ENCODE results near the gene INAFM2.

GRCh38 chr15:40296561-40297230, 26.8 kb upstream of the INAFM2 start:
- TF ChIP-seq YY1 (IDR thresholded peaks at IDR 0.05; ENCODE audit: borderline replicate concordance in 1 of 3, control insufficient read depth in 1 of 3, extremely low read depth in 1 of 3, insufficient read depth in 3 of 3, insufficient read length in 1 of 3, insufficient replicate concordance in 2 of 3, low read depth in 1 of 3, low read length in 2 of 3) (no peak), EP300 (IDR thresholded peaks at IDR 0.05; ENCODE audit: low read length) (no peak), CEBPB (tag; IDR thresholded peaks at IDR 0.05) (no peak), EZH2 (IDR thresholded peaks at IDR 0.05; ENCODE audit: borderline replicate concordance, low read depth, low read length) (no peak), NFE2 (IDR thresholded peaks at IDR 0.05; ENCODE audit: low read depth) (no peak), ZNF134 (CRISPR knock-in tag; conservative IDR thresholded peaks at IDR 0.05) (no peak), ZNF121 (CRISPR knock-in tag; conservative IDR thresholded peaks at IDR 0.05) (no peak)
- TF ChIP-seq, protein P1, sequence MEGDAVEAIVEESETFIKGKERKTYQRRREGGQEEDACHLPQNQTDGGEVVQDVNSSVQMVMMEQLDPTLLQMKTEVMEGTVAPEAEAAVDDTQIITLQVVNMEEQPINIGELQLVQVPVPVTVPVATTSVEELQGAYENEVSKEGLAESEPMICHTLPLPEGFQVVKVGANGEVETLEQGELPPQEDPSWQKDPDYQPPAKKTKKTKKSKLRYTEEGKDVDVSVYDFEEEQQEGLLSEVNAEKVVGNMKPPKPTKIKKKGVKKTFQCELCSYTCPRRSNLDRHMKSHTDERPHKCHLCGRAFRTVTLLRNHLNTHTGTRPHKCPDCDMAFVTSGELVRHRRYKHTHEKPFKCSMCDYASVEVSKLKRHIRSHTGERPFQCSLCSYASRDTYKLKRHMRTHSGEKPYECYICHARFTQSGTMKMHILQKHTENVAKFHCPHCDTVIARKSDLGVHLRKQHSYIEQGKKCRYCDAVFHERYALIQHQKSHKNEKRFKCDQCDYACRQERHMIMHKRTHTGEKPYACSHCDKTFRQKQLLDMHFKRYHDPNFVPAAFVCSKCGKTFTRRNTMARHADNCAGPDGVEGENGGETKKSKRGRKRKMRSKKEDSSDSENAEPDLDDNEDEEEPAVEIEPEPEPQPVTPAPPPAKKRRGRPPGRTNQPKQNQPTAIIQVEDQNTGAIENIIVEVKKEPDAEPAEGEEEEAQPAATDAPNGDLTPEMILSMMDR (IDR thresholded peaks at IDR 0.05 in 2 of 3, conservative IDR thresholded peaks at IDR 0.05 in 1 of 3; ENCODE audit: insufficient read depth in 2 of 3, low read depth in 1 of 3, low read length in 3 of 3): no peak
- TF ChIP-seq, protein P2, sequence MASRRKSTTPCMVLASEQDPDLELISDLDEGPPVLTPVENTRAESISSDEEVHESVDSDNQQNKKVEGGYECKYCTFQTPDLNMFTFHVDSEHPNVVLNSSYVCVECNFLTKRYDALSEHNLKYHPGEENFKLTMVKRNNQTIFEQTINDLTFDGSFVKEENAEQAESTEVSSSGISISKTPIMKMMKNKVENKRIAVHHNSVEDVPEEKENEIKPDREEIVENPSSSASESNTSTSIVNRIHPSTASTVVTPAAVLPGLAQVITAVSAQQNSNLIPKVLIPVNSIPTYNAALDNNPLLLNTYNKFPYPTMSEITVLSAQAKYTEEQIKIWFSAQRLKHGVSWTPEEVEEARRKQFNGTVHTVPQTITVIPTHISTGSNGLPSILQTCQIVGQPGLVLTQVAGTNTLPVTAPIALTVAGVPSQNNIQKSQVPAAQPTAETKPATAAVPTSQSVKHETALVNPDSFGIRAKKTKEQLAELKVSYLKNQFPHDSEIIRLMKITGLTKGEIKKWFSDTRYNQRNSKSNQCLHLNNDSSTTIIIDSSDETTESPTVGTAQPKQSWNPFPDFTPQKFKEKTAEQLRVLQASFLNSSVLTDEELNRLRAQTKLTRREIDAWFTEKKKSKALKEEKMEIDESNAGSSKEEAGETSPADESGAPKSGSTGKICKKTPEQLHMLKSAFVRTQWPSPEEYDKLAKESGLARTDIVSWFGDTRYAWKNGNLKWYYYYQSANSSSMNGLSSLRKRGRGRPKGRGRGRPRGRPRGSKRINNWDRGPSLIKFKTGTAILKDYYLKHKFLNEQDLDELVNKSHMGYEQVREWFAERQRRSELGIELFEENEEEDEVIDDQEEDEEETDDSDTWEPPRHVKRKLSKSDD (conservative IDR thresholded peaks at IDR 0.05; ENCODE audit: low read length): no peak
- TF ChIP-seq, protein P3, sequence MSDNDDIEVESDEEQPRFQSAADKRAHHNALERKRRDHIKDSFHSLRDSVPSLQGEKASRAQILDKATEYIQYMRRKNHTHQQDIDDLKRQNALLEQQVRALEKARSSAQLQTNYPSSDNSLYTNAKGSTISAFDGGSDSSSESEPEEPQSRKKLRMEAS (CRISPR knock-in tag; IDR thresholded peaks at IDR 0.05): no peak

All from K562 (cell line).